Osteocyte (in vitro differentiated cells): Measurements from ENCODE around the gene BDKRB1. TPM values are rescaled to one million over a fixed set of nuclear protein-coding genes. Genes with fewer than 3 reads are reported as not detected.

Experiments
- DNase-seq: peaks from one replicate; pipeline ENCODE4 v3.0.0; 2021; ENCODE audit warnings: mixed read lengths; ENCODE audit not compliant: unreplicated experiment; ENCODE audit errors: extremely low spot score
- H3K27ac Mint-ChIP-seq: one replicate; pipeline ENCODE4 v1.8.0; 2021; ENCODE audit warnings: mild to moderate bottlenecking, mixed read lengths; ENCODE audit not compliant: unreplicated experiment
- H3K27me3 Mint-ChIP-seq: one replicate; pipeline ENCODE4 v1.8.0; 2021; ENCODE audit warnings: mixed read lengths; ENCODE audit not compliant: unreplicated experiment
- H3K36me3 Mint-ChIP-seq: one replicate; pipeline ENCODE4 v1.8.0; 2021; ENCODE audit warnings: mixed read lengths; ENCODE audit not compliant: unreplicated experiment
- H3K4me1 Mint-ChIP-seq: one replicate; pipeline ENCODE4 v1.8.0; 2021; ENCODE audit warnings: mixed read lengths; ENCODE audit not compliant: unreplicated experiment
- H3K4me3 Mint-ChIP-seq: one replicate; pipeline ENCODE4 v1.8.0; 2021; ENCODE audit warnings: mild to moderate bottlenecking, moderate library complexity, mixed read lengths; ENCODE audit not compliant: unreplicated experiment
- H3K9me3 Mint-ChIP-seq: one replicate; pipeline ENCODE4 v1.8.0; 2021; ENCODE audit warnings: mixed read lengths; ENCODE audit not compliant: unreplicated experiment
- CTCF ChIP-seq: fragments of 200-600 bp; sonication (generic); IDR thresholded peaks from 2 replicates; pipeline ENCODE4 v1.5.0; 2021; ENCODE audit warnings: antibody characterized with exemption, mild to moderate bottlenecking, moderate library complexity
- long read RNA-seq: library from polyadenylated mRNA; unstranded; transcript quantifications from one replicate; pipeline ENCODE4 v2.0.0, GENCODE V29; 2021
- total RNA-seq: library from RNA; stranded (reverse); gene quantifications from 2 replicates; pipeline ENCODE4 v1.2.1, GENCODE V29; 2021

BDKRB1 gene
- total RNA-seq: not detected in 2 replicates
- long read RNA-seq: 0 reads

- no peak within 1 kb of the TSS for H3K4me3 Mint-ChIP-seq
- H3K4me1 Mint-ChIP-seq: peaks cover 25% of the 10 kb centered on the region
- peaks cover 11% of the 10 kb centered on the region for H3K27me3 Mint-ChIP-seq
- no peak for DNase-seq
- H3K36me3 Mint-ChIP-seq: no peaks in the 10 kb centered on the region
- no peak within 1 kb of the TSS for H3K27ac Mint-ChIP-seq
- TF ChIP-seq CTCF: no peak
- peaks cover 4% of the 10 kb centered on the region for H3K9me3 Mint-ChIP-seq
These were observed at the start of gene BDKRB1 for GRCh38 chr14:96255501-96256366. TSS of gene BDKRB1 (plus strand) at chr14:96256210. CDS start at chr14:96263683, 7,473 bp downstream.

DNA sequence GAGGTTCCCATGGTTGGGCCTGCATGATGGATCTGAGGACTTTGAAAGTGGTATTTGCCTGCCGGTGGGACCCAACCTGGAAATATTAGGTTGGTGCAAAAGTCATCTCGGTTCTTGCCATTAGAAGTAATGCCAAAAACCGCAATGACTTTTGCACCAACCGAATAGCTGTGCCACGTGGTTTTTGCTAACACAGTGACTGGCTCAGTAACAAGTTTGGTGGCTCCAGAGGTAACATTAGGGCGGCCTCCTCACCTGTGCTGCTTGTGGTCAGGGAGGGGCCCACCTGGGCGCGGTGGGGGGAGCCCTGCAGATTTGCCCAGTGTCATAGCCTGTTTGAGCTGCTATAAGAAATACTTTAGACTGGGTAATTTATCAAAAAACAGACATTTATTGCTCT is 49.5 kb upstream of the BDKRB1 start:
- Mint-ChIP-seq H3K9me3 (peaks cover 5% of the 10 kb centered on the region), H3K4me1 (peaks cover 12% of the 10 kb centered on the region), H3K27ac (no peak overlapping the region), H3K4me3 (no peak overlapping the region), H3K36me3 (no peaks in the 10 kb centered on the region), H3K27me3 (peaks cover 22% of the 10 kb centered on the region)
- no peak for DNase-seq
- no peak for TF ChIP-seq CTCF

GRCh38 chr14:96207686-96208085 is 48.3 kb upstream of the BDKRB1 start:
- Mint-ChIP-seq H3K4me3 (no peak overlapping the region), H3K36me3 (no peaks in the 10 kb centered on the region), H3K27me3 (peaks cover 12% of the 10 kb centered on the region), H3K27ac (no peak overlapping the region), H3K9me3 (peaks cover 14% of the 10 kb centered on the region), H3K4me1 (peaks cover 12% of the 10 kb centered on the region)
- no peak for DNase-seq
- no peak for TF ChIP-seq CTCF

- no peak overlapping the region for H3K4me3 Mint-ChIP-seq
- no peak for TF ChIP-seq CTCF
- peaks cover 12% of the 10 kb centered on the region for H3K4me1 Mint-ChIP-seq
- H3K9me3 Mint-ChIP-seq: peaks cover 14% of the 10 kb centered on the region
- DNase-seq: no peak
- H3K27me3 Mint-ChIP-seq: peaks cover 10% of the 10 kb centered on the region
- no peak overlapping the region for H3K27ac Mint-ChIP-seq
- no peaks in the 10 kb centered on the region for H3K36me3 Mint-ChIP-seq
These were observed 47.3 kb upstream of the BDKRB1 start for GRCh38 chr14:96208739-96209138.

GRCh38 chr14:96212140-96212539 is 43.9 kb upstream of the BDKRB1 start:
- peaks cover 14% of the 10 kb centered on the region for H3K27me3 Mint-ChIP-seq
- DNase-seq: no peak
- no peaks in the 10 kb centered on the region for H3K36me3 Mint-ChIP-seq
- H3K4me1 Mint-ChIP-seq: no peaks in the 10 kb centered on the region
- no peak overlapping the region for H3K4me3 Mint-ChIP-seq
- no peak for TF ChIP-seq CTCF
- H3K9me3 Mint-ChIP-seq: peaks cover 14% of the 10 kb centered on the region
- no peak overlapping the region for H3K27ac Mint-ChIP-seq
